CD4-positive, alpha-beta T cell treated with Interleukin-17A for 1 hour (primary cell): Measurements from ENCODE around the gene NFE2L1.
"Not testable (repeated sequence)": the region's sequence is repeated elsewhere in the genome, so short reads cannot be mapped to it uniquely, and the experiment has no call there.

ENCODE experiments used
- DNase-seq: peaks from one replicate; pipeline ENCODE4 v3.0.0-alpha.2; 2020

The NFE2L1 gene

DNA sequence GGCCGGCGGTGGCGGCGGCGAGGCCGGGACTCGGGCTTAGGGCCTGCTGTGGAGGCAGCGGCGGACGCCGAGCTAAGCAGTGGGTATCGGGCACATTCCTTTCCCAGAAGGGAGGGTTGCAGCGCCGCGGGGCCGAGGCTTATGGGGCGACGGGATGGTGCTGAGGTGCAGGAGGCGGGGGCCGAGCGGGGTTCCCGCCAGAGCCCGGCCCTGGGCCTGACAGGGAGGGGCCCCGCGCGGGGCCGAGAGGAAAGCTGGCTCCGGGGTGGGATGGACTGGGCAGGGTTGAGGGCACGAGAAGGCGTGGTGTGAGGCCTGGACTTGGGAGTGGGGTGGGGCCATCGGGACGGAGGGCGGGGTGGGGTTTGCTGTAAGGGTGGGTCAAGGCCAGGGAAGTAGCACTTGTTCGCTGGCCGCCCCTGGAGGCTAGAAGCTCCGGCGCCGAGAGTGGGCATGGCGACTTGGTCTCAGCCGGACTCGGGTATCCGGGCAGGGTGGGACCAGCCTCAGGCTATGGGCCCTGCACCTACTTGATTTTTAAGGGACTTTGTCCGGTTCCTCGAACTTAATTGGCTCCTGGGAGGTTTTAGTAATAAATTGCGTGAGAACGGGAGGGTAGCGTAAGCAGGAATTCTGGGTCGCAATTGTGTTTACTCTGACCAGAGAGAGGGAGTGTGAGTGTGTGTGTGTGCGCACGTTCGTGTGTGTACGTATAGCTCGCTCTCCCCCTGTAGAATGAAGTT lies 396 bp downstream of the NFE2L1 start:
- DNase-seq = peak; percentile 41

DNA sequence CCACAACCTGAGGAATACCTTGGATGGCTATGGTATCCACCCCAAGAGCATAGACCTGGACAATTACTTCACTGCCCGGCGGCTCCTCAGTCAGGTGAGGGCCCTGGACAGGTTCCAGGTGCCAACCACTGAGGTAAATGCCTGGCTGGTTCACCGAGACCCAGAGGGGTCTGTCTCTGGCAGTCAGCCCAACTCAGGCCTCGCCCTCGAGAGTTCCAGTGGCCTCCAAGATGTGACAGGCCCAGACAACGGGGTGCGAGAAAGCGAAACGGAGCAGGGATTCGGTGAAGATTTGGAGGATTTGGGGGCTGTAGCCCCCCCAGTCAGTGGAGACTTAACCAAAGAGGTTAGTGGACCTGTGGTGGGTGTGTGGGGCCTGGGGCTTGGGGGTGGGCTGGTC lies 3.1 kb downstream of the NFE2L1 start:
- DNase-seq = no peak

DNA sequence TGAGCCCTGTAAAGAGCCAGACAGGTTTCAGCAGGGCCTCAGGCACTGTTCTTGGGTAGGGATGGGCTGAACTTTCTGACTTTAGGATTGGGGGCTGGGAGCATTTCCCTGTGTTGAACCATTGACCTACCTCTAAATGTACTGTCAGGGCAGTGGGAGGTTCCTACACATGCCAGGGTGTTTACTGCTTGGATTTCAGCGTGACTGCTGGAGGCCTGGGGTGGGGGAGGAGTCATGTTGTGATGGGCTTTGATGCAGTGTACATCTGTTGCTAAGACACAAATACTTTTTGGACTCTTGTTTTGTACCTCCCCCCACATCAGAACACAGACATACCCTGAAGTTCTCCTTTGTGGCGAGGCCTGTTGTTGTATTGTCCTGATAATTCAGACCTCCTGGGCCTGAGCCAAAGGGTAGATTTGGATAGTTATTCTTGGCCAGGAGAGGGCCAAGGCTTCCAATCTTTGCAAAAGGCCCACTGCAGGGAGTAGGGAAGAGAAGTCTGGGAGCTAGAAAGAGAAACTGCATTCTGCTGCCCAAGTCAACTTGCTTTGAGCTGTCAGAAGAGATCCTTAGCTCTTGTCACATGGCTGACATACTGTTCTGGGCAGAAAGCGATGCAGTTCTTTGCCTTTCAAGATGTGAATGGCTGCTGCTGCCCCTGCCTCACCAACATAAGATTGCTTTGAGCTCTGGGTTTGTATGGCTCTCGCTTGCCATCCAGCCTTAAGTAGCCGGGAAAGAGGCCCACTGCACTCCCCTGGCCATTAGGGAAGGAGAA lies 3.7 kb downstream of the NFE2L1 start:
- no peak for DNase-seq

DNA sequence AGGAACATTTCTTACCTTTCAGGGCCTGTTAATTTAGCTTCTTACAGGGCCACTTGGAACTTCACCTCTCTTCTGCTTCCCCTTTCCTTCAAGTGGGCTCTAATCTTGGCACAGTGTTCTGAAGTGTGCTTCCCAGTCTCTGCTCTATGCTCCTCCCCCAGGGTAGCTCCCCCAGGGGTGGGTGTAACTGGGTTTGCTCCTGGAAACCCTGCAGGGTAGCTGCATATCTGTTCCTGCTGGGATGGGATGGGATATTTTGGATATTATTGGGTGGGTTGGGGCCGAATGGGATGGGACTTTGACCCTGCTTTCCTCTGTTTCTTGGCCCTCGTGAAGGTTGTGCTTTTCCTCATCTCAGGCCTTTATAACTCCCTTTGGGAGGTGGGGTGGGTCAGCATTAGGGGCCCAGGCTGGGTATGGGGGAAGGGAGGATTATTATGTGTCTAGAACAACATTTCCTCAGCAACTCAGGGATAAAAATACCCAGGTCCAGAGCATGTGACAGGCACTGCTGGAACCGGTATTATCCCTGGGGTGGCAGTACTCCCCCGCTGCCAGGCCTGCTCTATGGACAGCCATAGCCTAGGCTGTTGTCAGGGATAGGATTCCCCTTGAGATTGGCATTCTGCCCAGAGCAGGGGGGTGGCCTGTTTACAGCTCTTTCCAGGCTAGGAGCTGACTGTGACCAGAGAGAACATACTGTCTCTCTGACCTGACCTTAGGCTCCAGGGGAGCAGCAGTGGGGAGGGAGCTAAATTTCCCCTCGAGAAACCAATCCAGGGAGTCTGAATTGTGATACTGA lies 5.0 kb downstream of the NFE2L1 start:
- no peak for DNase-seq

DNA sequence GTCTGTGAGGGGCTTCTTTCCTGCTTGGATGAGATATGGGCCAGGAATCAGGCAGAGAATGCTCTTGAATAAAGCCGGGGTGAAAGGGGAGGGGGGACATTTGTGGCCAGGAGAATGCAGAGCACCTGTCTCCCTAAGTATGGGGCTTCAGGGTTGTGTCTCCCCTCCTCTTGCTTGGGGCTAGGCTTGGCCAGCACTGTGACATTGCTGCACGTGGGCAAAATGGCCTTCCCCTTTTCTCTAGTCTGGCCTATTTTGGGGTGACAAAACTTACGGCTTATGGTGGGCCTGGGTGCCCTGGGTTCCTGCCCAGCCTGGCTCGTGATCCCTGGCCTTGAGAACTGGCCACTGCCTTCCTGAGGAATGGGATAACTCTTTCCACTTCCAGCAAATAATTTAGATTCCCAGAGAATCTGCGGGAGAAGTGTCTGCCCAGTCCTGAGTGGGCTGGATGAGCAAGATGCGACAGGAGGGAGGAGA lies 5.6 kb downstream of the NFE2L1 start:
- no peak for DNase-seq

DNA sequence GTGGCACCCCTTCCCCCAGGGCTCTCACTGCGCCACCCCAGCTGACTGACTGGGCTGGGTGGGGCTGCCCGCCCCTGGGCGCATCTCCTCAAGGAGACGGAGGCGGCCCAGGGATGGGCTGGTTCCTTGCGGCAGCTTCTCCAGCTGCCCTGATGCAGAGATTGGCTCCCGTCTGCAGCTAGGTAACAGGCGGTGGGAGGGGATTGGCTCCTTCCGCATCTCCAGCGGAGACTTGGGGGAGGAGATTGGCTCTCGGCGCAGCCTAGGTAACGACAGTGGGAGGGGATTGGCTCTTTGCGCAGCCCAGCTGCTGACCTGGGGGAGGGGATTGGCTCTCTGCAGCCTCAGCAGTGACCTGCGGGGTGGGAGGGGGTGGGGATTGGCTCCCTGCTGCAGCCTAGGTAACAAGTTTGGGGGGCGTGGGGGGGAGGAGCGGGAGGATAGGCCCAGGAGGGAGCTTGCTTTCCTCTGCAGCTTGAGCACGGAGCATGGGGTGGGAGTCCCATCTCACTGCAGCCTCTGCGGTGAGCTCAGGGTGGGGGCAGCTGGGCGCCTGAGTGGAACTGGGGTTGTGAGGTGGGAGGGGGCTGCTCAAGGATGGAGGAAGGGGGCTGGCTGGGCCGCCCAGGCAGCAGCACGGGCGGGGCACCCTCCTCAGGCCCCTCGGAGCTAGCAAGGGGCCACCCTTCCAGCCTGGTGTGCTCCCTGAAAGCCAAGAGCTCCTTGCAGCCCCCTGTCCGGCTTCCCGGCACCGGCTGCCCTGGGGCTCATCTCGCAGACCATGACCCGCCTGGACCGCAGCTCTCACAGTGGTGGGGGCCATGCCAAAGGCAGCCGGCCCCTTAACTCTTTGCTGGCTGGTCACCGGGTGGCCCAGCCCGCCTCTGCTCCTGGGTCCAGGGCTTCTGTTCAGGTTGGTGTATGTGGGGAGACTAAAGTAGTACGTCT lies 6.4 kb downstream of the NFE2L1 start:
- no peak for DNase-seq

DNA sequence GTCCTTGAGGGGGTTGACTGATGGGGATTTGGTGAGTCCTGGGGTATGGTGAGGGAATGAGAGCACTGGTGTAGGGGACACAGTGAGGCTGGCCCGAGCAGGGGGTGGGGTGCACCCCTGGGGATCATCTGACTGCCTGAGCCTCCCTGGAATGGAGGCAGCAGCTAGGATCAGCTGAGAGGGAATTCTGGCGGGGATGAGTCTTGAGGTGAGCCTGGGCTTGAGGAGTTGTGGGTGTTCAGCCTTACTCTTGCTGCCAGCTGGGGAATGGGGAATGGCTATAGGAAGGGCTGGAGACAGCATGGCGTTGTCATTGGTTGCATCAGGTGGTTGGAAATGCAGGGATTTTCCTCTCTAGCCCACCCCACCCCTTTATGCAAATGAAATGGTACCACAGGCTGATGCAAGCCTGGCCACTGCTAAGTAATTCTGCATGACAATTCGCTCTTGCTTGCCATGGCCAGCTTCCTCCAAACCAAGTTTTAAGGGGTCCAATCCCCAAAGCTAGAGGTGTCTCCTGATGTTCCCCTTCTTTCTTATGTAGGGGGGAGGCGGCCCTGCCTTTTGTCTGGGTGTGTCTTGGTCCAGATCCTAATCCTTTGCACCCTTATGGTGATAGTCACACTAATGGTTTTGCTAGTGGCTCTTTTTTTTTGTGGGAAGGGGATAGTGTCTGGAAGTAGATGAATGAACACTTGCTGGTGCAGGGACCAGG lies 7.5 kb downstream of the NFE2L1 start:
- no peak for DNase-seq

DNA sequence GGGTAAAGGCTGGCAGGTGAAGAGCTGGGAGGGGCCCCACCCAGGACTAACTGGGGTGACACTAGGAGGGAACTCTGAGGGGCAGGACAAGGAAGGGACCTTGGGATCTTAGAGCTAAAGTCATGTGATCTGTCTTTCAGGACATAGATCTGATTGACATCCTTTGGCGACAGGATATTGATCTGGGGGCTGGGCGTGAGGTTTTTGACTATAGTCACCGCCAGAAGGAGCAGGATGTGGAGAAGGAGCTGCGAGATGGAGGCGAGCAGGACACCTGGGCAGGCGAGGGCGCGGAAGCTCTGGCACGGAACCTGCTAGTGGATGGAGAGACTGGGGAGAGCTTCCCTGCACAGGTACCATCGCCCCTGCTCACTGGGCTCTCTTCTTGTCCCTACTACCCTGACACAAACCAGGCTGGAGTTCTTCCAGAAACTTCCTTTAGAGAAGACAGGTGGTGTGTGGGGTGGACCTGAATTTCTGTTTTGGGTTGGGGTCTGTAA lies 8.1 kb downstream of the NFE2L1 start:
- no peak for DNase-seq

DNA sequence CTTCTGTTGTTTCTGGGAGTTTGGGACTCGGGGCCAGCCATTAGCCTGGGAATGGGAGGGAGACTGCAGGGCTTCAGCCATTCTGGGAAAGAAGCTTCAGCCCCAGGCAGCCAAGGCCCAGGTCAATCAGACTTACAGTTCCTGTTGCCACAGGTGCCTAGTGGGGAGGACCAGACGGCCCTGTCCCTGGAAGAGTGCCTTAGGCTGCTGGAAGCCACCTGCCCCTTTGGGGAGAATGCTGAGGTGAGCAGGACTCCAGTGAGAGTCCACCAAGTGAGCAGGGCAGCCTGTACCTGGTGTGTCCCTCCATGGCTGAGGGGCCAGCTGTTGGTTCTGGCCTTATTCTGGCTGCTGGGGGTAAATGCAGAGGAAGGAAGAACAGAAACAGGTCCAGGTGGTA lies 8.7 kb downstream of the NFE2L1 start:
- DNase-seq = no peak

DNA sequence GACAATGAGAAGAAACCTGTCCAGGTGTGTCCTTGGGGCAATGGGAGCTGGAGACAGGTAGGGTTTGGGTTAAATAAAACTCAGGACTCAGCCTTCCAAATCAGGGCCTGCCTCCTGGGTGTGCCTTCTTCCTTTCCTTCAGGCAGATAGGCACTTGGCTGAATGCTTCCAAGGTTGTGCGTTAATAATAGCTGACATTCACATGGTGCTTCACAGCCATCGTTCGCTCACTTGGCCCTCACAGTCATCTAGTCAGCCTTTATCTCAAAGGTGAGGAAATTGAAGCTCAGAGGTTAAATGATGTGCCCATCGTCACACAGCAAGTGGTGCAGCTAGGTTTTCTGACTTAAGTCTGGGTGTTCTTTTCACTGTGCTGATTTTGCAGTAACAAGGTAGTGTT lies 9.5 kb downstream of the NFE2L1 start:
- no peak for DNase-seq

DNA sequence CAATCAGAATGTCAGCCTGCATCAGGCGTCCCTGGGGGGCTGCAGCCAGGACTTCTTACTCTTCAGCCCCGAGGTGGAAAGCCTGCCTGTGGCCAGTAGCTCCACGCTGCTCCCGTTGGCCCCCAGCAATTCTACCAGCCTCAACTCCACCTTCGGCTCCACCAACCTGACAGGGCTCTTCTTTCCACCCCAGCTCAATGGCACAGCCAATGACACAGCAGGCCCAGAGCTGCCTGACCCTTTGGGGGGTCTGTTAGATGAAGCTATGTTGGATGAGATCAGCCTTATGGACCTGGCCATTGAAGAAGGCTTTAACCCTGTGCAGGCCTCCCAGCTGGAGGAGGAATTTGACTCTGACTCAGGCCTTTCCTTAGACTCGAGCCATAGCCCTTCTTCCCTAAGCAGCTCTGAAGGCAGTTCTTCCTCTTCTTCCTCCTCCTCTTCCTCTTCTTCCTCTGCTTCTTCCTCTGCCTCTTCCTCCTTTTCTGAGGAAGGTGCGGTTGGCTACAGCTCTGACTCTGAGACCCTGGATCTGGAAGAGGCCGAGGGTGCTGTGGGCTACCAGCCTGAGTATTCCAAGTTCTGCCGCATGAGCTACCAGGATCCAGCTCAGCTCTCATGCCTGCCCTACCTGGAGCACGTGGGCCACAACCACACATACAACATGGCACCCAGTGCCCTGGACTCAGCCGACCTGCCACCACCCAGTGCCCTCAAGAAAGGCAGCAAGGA lies 10.4 kb downstream of the NFE2L1 start:
- no peak for DNase-seq

DNA sequence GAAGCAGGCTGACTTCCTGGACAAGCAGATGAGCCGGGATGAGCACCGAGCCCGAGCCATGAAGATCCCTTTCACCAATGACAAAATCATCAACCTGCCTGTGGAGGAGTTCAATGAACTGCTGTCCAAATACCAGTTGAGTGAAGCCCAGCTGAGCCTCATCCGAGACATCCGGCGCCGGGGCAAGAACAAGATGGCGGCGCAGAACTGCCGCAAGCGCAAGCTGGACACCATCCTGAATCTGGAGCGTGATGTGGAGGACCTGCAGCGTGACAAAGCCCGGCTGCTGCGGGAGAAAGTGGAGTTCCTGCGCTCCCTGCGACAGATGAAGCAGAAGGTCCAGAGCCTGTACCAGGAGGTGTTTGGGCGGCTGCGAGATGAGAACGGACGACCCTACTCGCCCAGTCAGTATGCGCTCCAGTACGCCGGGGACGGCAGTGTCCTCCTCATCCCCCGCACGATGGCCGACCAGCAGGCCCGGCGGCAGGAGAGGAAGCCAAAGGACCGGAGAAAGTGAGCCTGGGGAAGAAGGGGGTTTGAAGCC lies 11.0 kb downstream of the NFE2L1 start:
- no peak for DNase-seq

DNA sequence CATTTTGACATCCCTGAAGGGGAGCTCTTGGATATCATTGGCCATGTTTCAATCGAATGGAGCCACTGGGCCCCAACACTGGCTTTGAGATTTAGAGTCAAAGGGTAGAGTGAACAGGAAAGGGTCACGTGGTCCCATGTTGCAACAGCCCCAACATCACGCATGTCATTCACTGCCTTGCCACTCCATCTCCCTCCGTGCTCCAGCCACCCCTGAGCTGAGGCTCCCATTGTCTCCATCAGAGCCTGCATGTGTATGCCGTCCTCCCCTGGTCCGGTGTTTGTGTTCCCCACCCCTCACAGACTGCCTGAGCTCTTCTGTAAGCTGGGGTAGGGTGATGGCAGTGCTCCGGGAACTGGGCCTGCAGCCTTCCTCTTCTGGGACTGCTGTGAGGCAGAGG lies 12.1 kb downstream of the NFE2L1 start:
- no peak for DNase-seq

DNA sequence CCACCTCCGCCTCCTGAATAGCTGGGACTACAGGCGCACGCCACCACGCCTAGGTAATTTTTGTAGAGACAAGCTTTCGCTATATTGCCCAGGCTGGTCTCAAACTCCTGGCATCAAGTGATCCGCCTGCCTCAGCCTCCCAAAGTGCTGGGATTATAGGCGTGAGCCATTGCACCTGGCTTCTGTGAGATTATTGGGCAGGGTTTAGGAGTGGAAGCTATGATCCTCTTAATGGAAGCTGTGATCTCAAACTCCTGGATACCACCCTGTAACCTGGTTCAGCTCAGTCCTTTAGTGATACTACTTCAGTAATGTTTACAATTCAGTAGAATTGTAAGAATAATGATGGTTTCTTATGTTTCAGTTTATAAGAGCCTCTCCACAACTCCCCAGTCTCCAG lies 14.1 kb downstream of the NFE2L1 start:
- no peak for DNase-seq

DNA sequence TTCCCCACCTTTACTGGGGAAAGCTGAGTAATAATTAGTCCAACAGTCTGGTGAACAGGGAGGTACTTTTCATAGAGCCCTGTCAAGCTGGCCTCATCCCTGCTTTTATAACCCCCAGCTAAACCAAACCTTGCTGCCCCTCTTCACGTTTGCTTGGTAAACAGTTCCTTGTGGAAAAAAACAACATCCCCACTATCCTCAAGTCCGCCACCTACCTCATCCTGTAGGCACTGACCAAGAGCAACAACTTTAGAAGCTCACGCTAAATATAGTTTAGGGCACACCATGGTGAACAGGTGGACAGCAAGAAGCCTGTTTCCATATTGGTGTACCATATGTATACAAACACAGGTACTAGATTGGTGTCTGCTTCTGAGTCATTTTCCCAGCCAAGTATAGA lies 16.5 kb downstream of the NFE2L1 start:
- DNase-seq = no peak

DNA sequence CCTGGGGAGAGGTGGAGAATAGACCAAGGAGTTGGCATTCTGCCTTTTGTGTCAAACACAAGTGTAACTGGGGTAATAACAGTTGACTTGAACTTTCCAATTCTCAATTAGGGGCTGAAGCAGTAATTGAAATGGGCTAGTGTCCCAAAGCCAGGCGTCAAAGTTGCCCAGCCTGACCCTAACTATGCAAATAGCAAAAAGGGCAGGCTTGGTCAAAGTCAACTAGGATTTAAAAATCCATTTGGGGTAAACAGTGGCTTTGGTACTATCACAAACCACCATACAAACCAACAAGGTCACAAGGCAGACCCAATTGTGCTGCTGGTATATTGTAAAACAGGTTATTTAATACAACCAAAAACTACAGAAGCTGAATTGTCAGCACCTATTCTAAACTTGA lies 18.0 kb downstream of the NFE2L1 start:
- DNase-seq = no peak

DNA sequence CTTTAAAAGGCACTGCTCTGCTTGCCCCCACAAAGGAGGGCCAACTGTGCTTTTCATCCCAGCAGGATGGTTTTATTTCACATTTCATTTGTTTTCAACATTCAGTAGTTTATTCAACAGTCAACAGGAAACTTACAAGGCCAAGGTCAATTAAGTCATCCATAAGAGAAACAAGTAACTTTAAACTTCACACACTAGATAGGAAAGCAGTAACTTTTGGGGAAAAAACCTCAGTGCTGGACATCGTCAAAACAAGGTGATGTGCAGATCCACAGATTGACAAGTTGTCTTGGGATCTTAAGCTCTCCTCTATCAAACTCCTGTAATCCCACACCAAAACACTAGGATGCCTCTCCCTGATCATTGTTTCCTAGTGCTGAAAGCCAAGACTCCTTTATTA lies 18.5 kb downstream of the NFE2L1 start:
- no peak for DNase-seq

DNA sequence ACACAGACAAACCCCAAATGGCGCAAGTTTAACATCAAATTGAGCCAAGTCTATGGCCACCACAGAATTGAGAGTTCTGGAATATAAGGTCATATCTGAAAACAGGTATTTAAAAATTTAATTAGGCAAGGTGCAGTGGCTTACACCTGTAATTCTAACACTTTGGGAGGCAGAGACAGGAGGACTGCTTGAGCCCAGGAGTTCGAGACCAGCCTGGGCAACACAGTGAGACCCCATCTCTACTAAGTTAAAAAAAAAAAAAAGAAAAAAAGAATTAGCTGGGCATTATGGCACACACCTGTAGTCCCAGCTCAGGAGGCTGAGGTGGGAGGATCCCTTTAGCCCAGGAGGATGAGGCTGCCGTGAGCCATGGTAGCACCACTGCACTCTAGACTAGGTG lies 19.1 kb downstream of the NFE2L1 start:
- DNase-seq = no peak

DNA sequence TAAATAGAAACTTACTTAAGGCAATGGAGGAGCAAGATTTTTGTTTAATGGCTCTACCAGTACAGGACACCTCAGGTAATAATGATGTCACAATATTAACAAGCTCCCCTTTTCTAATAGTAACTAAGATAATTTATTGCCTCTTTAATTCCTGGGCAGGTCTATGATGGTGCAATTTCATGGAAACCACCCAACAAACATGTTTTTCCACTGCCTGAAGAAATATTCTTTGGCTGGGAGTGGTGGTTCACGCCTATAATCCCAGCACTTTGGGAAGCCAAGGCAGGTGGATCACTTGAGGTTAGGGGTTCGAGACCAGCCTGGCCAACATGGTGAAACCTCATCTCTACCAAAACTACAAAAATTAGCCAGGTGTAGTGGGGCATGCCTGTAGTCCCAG lies 19.6 kb downstream of the NFE2L1 start:
- DNase-seq = not testable (repeated sequence)

DNA sequence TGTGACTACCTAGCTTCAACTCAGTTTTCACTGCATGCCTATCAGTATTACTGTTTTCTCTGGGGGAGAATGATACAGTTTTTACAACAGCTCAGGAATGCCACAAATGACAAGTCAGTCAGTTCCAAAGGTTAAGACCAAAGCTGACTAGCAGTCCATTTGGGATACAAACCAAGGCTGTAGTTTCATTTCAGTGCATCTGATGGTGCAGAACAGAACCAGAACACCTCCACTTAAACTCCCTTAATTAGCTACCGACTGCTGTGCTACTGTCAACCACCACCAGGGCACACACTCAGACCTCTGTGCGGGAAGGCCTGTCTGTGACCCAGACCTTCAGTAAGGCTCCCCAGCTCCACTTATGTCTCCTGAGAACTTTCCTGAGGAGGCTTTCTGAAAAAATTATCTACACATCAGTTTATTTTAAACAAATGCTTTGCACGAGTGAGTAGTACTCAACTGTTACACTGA lies 20.4 kb downstream of the NFE2L1 start:
- no peak for DNase-seq
